22Rv1 (cell line): ENCODE measurements around the gene MMP14.

ENCODE experiments used
- H3K27ac ChIP-seq: fragments of 450-650 bp; 2 replicates; pipeline ENCODE4 v1.5.1; 2017
- CTCF ChIP-seq: fragments of 450-650 bp; IDR thresholded peaks from 2 replicates; pipeline ENCODE4 v1.5.1; 2017; ENCODE audit warnings: mild to moderate bottlenecking
- ZFX ChIP-seq: fragments of 450-650 bp; IDR thresholded peaks from 2 replicates; pipeline ENCODE4 v1.6.1; 2017; ENCODE audit warnings: antibody characterized with exemption, borderline replicate concordance

Gene MMP14

DNA sequence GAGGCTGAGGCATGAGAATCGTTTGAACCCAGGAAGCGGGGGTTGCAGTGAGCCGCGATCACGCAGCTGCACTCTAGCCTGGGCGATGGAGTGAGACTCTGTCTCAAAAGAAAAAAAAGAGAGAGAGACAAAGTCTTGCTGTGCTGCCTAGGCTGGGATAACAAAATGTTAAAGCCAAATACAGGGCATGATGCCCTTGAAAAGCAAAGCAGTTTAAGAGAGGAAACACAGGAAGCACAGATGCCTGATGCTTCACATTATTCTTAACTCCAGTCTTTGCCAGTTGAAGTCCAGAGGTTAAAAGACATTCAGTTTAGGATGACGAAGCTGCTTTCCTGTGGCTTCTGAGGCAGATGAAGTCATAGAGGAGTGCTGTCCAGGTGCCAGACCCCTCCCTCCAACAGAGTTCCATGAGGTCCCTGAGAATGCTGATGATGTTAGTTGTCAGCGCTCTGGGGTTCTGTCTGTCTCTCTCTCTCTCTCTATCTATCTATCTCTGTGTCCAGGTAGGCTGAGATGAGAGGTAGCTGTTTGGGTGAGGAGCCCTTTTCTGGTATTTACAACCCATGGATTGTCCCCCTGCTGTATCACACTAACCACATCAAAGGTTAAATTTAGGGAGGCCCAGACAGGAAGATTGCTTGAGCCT, 11.6 kb upstream of the MMP14 start:
- TF ChIP-seq ZFX, result no peak
- TF ChIP-seq CTCF, result no peak
- H3K27ac ChIP-seq, result no peak overlapping the region

GRCh38 chr14:22829076-22829660, 7.2 kb upstream of the MMP14 start:
- H3K27ac ChIP-seq, result peak overlapping the region; percentile 61

DNA sequence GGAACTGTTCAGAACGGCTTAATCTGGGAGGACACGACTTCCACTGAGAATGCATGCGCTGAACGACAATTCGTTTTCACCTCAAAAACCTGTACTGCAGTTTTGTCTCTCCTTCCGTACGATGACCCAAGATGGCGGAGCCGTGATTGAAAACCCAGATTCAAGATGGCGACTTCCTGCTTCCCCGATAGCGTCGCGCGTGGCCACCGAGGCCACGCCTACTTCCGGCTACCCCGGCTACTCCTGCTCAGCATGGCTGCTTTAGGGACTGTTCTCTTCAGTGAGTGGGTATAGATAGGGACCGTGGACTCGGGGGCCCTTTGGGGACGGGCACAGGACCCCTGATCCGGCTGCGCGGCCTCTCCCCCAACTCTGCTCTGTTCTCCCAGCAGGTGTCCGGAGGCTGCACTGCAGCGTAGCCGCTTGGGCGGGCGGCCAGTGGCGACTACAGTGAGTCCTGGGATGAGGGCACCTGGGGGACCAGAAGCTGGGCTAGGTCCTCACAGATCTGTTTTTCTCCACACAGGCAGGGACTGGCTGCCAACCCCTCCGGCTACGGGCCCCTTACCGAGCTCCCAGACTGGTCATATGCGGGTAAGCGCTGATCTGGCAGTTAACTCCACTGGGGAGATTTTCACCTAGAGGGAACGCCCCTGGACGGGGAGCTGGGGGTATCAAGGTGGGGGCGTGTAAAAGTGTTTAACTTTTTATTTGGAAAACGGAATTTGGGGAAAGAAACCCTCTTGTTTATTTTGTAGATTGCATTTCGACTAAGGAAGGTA, 6.5 kb upstream of the MMP14 start, which contains the start of gene MRPL52:
Gene MRPL52 (plus strand): TSS at position 227 of the 782 bp plus-strand sequence. CDS start 26 bp downstream, at position 253.
- H3K27ac ChIP-seq, result peak within 1 kb of the TSS; percentile 61
- no peak for TF ChIP-seq CTCF
- TF ChIP-seq ZFX, result no peak

DNA sequence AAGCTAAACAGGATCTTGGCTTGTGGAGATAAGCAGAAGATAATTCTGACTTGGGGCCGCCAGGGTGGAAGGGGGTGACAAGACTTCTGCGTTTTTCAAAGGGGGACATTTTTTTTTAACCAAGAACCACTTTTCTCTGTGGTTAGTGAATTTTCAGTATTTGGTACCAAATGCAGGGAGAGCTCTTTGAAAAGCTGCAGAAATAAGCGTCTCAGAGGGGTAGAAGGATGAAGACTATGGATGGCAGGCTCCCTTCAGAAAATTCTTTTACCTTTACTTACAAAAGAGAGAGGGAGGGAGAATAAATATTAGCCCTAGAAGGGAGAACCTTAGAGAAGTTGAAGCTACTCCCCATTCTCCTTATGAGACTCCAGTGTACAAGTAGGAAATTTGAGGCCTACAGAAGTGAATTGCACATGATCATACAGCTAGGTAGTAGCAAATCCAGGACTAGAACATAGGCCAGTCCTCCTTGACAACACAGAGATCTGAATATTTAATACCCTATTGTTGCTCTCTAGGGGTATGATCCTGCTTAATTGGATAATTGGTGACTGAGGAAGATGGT, 5.9 kb upstream of the MMP14 start:
- TF ChIP-seq ZFX (no peak), CTCF (no peak)
- H3K27ac ChIP-seq, result no peak overlapping the region

GRCh38 chr14:22835505-22835904, 880 bp upstream of the MMP14 start:
- TF ChIP-seq CTCF (no peak), ZFX (no peak)
- no peak overlapping the region for H3K27ac ChIP-seq

DNA sequence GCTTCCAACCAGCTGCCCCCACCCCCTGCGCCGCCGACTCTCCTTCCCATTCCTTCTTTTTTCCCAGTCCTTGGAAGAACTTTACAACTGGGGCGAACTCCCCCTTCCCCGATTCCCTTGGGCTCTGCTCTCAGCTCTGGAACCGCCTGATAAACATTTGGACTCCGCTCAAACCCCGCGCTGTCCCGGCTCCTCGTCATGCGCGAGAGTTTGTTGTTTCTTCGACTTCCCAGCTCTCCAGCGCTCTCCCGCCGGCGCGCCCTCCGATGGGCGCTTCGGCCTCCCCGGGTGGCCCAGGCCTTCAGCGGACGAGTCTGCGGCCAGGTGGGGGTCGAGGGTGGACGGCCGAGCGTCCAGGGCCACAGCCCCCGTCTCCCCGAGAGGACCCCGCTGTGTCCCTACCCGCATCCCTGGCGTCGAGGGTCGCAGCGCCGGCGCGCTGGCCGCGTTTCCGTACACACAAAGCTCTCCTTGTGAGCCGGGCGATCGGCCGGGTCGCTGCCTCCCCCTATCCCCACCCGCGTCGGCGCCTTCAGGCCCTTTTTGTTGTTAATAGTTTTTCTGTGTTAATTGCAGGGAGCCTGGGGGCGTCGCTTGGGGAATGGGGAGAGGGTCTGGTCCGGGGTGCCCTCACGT, 847 bp downstream of the MMP14 start:
- TF ChIP-seq CTCF (no peak), ZFX (no peak)
- no peak overlapping the region; the same call in 1 of the 2 replicates for H3K27ac ChIP-seq

GRCh38 chr14:22837750-22838538, 1.6 kb downstream of the MMP14 start:
- TF ChIP-seq ZFX (no peak), CTCF (no peak)
- no peak overlapping the region for H3K27ac ChIP-seq
